HG03097 (cell line): Measurements from ENCODE around the gene CDH4.

Experiments used
- ATAC-seq: cut with Tn5 transposase; IDR thresholded peaks from one replicate; pipeline ENCODE4 v1.9.1; 2021; ENCODE audit not compliant: unreplicated experiment, low FRiP score

CDH4 gene

GRCh38 chr20:61299104-61299503 lies 47.0 kb downstream of the CDH4 start:
- ATAC-seq, result no peak

GRCh38 chr20:61299618-61300017 lies 47.6 kb downstream of the CDH4 start:
- ATAC-seq, result no peak

- ATAC-seq, result no peak
These were observed 48.2 kb downstream of the CDH4 start for GRCh38 chr20:61300293-61300692.

- ATAC-seq, result no peak
These were observed 48.6 kb downstream of the CDH4 start for GRCh38 chr20:61300709-61301108.

- ATAC-seq, result no peak
These were observed 49.9 kb downstream of the CDH4 start for GRCh38 chr20:61301711-61302525.

- no peak for ATAC-seq
These were observed 51.2 kb downstream of the CDH4 start for GRCh38 chr20:61303217-61303616.

- no peak for ATAC-seq
These were observed 51.6 kb downstream of the CDH4 start for GRCh38 chr20:61303675-61304074.

- ATAC-seq, result no peak
These were observed 52.7 kb downstream of the CDH4 start for GRCh38 chr20:61304750-61305149.

GRCh38 chr20:61306937-61307475 lies 54.9 kb downstream of the CDH4 start:
- no peak for ATAC-seq

GRCh38 chr20:61307686-61308476 lies 55.8 kb downstream of the CDH4 start:
- no peak for ATAC-seq

GRCh38 chr20:61308477-61308774 lies 56.4 kb downstream of the CDH4 start:
- ATAC-seq, result no peak

GRCh38 chr20:61310954-61311353 lies 58.9 kb downstream of the CDH4 start:
- ATAC-seq, result no peak

GRCh38 chr20:61311656-61312387 lies 59.8 kb downstream of the CDH4 start:
- ATAC-seq, result no peak

- no peak for ATAC-seq
These were observed 60.9 kb downstream of the CDH4 start for GRCh38 chr20:61312925-61313324.

GRCh38 chr20:61313396-61313795 lies 61.3 kb downstream of the CDH4 start:
- no peak for ATAC-seq

GRCh38 chr20:61314326-61315010 lies 62.4 kb downstream of the CDH4 start:
- ATAC-seq, result no peak

GRCh38 chr20:61315319-61315718 lies 63.3 kb downstream of the CDH4 start:
- no peak for ATAC-seq

- no peak for ATAC-seq
These were observed 64.3 kb downstream of the CDH4 start for GRCh38 chr20:61316346-61316745.

GRCh38 chr20:61317966-61318530 lies 66.0 kb downstream of the CDH4 start:
- ATAC-seq, result no peak
